ENCODE measurements around the gene SWSAP1.
"Not testable (repeated sequence)": the region's sequence is repeated elsewhere in the genome, so short reads cannot be mapped to it uniquely, and the experiment has no call there.

The SWSAP1 gene

DNA sequence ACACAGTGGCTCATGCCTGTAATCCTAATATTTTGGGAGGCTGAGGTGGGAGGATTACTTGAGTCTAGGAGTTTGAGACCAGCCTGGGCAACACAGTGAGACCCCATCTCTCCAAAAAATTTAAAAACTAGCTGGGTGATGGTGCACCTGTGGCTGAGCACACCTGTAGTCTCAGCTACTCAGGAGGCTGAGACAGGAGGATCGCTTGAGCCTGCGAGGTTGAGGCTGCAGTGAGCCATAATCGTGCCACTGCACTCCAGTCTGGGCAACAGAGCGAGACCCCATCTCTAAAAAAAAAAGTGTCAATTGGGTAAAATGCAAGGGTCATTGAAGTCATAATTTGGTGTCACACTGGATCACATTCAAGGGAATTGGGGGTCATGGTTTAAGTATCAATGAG is 20.4 kb upstream of the SWSAP1 start:
- DNase-seq: not testable (repeated sequence)

DNA sequence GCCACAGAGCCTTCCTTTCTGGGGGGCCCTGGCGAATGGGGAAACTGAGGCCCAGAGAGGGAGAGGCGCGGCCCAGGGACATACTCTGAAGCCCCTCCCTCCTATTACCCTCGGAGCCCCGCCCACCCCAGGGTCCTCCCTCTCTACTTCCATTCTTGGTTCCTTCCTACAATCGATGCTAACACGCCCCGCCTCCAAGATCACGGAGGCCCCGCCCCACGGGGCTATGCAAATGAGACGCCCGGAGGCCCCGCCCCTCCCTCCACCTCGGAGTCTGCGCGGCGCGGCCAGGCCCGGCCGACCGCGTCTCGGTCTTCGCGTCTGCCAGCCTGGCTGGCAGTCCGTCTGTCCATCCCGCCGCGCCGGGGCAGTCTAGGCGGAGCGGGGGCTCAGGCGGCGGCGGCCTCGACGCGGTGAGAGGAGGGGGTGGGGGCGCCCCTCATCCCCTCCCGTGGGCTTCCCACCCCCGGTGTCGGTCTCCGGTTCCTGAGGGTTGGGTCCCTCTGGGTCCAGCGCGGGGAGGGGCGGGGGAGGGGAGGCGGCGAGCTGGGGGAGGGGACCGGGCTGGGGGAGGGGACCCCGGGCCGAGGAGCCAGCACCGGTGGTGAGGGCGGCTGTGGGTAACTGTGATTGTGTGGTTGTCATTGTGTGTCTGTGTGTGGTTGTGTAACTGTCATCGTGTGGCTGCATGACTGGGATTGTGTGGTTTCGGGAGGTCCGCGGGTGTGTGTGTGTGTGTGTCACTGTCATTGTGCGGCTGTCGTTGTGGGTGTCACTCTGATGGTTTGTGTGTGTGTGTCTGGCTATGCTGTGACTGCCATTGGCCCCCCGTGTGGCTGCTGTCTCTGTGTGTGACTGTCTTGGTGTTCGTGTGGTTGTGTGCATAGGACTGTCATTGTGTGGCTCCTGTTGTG is 19.0 kb upstream of the SWSAP1 start, which contains the start of gene PLPPR2:
Gene PLPPR2 (plus strand): TSS at position 273 of the 914 bp plus-strand sequence. CDS start 2,242 bp downstream, outside the sequence.
- DNase-seq: peak; percentile 18 to 95 (median 84)

DNA sequence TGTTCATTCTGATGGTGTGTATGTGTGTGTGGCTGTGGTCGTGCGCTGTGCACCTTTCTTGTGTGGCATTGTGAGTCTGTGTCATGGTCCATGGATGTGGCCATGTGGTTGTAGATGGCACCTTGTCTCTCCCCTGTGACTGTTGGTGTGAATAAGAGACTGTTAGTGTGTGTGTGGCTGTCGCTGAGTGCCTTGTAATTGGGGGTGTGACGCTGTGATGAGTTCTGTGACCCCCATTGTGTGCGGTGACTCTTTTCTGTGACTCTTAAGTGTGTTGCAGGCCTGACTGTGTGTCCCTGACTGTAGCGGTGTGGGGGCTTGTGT is 18.4 kb upstream of the SWSAP1 start:
- peak in 1 of 58 donors; percentile 13 for DNase-seq

DNA sequence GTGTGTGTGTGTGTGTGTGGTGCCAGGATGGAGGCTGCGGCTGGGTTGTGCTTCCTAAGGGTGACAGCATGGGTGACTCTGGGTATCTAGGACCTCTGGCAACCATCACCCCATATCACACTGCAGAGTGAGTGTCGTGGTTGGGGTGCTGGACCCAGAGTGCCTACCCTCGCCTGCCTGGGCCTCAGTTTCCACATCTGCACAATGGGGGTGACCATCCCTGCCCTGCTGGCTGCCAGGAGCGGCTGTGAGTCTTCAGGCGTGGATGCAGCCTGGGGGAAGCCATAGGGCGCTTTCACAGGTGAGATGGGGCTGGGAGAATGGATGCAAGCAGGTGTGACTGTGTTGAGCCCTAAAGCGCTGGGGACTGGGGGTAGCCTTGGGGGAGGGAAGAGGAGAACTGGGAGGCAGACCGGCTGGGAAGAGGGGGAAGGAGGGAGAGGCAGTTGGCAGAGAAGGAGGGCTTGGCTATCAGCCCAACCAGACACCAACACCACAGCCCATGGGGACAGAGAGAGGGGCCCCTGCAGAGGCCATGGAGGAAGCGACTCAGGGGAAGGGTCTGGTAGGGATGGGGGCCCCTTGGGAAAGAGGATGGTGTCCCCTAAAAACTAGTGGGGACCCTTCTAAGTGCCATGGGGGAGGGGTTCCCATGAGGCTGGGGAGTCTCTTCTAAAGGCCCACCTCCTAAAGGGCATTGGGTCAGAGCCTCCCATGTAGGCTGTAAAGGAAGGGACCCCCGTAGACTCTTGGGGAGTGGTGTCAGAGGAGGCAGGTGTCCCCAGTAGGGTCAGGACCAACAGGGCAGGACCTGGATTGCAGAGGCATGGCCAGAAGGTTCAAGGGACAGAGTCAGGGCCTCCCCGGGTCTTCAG is 17.6 kb upstream of the SWSAP1 start:
- no peak for DNase-seq

DNA sequence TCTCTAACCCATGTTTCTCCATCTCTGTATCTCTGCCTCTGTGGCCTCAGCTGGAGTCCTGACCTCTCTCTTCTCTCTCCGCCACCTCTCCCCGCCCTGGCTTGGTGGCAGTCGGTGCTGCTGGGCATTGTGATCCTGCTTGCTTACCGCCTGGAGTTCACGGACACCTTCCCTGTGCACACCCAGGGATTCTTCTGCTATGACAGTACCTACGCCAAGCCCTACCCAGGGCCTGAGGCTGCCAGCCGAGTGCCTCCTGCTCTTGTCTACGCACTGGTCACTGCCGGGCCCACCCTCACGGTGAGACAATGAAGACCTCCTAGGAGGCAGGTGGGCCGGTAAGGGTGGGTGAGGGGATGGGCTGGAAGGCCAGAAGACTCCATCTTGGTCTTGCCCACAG is 15.0 kb upstream of the SWSAP1 start:
- no peak for DNase-seq

DNA sequence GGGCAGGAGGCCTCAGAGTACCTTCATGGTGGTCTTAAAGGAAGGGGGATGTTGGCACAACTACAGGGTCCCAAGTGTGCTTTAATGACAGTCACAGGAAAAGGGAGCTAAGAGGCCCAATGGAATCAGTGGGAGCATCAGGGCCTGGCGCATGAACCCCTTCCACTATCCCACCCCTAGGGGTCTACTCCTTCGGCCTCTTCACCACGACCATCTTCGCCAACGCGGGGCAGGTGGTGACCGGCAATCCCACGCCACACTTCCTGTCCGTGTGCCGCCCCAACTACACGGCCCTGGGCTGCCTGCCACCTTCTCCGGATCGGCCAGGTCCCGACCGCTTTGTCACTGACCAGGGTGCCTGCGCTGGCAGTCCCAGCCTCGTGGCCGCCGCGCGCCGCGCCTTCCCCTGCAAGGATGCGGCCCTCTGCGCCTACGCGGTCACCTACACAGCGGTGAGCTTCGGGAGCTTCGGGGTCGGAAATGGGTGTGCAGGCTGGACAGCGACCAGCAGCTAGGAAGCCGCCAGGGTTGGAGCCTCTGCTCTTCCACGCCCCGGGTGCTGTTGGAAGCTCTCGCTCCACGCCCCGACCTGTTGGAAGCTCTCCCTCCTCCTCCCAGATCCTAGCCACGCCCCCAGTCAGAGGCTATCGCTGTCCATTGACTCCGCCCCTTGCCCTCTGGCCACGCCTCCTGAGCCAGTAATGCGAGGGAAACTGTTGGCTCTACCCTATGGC is 13.3 kb upstream of the SWSAP1 start:
- DNase-seq: peak in 1 of 58 donors; percentile 33

DNA sequence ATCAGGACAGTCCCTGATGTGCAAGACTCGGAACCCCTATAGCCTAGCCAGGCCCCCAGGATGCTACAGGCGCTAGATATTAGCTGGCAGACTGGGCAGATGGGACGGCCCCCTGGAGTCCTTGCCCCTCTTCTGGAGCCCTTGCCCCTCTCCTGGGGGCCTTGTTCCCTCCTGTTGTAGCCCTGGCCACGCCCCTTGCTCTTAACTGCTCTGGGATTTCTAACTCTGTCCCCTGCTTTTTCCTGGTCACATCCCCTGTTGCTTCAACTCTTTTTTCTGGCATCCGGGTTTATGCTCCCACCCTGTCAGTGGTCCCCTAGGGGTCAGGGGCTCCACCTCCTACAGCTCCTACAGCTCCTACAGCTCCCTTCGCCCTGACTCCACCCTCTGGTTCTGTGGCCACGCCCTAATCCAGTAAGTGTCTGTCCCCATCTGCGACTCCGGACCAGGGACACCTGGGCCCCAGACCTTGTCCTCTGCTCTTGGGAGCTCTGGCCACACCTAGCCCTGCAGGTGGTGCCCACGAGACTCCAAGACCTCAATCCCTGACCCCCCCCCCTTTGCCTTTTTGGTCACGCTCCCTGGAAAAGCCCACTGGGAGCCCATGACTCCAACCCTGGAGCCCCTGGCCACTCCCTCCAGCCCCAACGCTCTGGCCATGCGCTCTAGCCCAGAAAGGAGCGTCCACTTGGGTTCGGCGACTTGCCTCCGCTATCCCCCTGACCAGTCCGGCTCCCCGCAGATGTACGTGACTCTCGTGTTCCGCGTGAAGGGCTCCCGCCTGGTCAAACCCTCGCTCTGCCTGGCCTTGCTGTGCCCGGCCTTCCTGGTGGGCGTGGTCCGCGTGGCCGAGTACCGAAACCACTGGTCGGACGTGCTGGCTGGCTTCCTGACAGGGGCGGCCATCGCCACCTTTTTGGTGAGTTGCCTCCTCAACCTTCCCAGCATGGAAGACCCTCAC is 12.4 kb upstream of the SWSAP1 start:
- DNase-seq: no peak

DNA sequence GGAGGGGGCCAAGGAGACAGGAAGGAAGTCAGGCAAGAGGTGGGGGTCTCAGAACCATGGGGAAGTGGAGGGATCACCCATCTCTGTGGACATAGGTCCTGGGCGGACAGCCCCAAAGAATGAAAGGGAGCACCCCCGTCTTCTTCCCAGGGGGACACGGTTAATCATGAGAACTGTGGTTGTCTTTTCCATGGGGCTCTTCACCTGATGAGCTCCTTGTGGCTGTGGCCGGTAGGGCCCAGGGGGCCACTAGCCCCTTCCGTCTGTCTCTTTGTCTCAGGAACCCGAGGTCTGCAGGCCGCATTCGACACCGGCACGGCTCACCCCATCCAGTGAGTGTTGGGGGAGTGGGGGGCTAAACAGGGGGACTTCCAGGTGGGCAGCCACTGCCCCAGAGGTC is 10.6 kb upstream of the SWSAP1 start:
- DNase-seq: no peak

DNA sequence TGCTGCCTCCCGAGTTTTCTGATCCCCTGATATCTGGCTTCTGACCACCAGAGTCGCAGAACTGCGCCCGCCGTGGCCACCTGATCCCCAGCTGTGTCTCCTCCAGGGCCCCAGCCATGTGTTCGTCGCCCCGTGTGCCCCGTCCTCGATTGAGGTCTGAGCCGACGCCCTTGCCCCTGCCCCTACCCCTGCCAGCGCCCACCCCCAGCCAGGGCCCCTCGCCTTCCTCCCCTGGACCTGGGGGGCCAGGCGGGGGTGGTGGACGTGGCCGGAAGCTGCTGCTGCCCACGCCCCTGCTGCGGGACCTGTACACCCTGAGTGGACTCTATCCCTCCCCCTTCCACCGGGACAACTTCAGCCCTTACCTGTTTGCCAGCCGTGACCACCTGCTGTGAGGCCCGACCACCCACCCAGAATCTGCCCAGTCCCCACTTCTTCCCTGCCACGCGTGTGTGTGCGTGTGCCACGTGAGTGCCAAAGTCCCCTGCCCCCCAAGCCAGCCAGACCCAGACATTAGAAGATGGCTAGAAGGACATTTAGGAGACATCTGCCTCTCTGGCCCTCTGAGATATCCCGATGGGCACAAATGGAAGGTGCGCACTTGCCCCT is 10.1 kb upstream of the SWSAP1 start:
- DNase-seq: no peak

DNA sequence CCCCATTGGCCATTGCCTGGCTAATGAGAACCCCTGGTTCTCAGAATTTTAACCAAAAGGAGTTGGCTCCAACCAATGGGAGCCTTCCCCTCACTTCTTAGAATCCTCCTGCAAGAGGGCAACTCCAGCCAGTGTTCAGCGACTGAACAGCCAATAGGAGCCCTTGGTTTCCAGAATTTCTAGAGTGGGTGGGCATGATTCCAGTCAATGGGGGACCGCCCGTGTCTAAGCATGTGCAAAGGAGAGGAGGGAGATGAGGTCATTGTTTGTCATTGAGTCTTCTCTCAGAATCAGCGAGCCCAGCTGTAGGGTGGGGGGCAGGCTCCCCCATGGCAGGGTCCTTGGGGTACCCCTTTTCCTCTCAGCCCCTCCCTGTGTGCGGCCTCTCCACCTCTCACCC is 9.5 kb upstream of the SWSAP1 start:
- DNase-seq: peak in 26 of 58 donors; percentile 3 to 67 (median 30)

DNA sequence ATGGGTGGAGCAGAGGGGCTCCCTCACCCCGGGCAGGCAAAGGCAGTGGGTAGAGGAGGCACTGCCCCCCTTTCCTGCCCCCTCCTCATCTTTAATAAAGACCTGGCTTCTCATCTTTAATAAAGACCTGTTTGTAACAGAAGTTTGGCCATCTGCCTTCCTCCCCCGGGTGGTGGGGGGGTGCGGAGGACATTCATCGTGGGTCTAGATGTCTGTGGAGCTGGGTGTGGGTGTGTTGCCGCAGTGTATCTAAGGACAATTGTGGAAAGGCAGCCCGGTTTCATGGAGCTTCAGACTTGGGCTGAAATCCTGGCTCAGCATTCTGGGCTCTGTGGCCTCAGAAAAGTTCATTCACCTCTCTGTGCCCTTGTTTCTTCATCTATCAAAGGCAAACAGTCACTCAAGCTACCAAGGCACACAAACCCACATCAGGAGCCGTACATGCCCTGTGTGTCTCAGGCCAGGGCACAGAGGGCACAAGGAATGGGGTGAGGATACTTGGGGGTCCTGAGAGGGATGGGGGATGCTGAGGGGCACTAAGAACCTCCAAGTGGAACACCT is 8.8 kb upstream of the SWSAP1 start:
- DNase-seq: peak in 15 of 58 donors; percentile 7 to 59 (median 27)

DNA sequence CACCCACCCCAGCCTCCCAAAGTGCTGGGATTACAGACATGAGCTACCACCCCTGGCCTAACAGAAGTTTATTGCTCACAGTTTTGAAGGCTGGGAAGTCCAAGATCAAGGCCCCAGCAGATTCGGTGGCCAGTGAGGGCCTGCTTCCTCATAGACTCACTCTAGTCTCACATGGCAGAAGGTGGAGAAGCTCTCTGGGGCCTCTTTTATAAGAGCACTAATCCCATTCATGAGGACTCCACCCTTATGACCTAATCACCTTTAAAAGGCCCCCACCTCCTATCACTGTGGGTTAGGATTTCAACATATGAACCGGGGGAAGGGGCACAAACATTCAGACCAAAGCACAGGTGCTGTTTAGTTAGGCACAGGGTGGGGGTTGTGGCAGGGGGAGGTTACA is 6.9 kb upstream of the SWSAP1 start:
- DNase-seq: no peak

DNA sequence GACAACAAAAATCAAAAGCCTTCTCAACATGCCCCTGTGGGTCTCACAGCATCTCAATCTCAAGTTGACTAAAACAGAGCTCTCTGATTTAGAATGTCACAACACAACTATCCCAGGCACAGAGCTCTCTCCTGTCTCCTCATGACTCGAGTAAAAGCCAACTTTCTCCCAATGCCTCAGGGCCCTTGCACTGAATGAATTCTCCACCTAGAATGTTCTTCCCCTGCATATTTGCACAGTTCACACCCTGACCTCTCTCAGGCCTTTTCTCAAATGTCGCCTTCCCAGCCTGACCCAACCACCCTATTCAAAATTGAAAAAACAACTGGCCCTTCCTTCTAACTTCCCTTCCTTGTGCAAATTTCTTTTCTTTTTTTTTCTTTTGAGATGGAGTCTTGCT is 3.7 kb upstream of the SWSAP1 start:
- DNase-seq: no peak

DNA sequence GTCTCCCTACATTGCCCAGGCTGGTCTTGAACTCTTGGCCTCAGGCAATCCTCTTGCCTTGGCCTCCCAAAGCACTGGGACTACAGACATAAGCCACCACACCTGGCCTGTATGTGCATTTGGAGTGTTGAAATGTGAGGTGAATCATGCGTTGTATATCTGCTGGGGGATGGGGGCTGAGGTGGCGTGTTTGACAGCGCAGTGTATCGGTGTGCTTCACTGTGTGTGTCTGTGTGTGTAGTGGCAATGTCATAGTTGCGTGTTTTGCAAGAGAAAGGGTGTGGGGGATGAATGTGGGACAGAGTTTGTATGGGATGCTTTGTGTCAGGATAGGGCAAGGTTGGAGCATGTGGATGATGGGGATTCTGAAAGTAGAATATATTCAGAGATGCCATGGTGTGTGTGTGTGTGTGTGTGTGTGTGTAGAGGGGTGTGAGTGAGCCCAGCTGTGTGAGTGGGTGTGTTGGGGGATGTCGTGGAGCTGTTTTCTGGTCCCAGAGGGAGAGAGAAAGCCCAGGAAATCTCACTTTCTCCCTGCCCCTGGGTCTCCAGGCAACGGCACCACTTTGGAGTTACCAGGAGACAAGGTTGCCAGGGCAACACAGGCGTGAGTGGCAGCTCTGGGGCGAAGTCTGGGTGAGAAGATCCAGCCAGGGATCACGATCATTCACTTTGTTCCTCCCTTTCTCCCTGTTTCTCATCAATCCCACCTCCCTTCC is 1.1 kb upstream of the SWSAP1 start:
- peak in 56 of 58 donors; percentile 12 to 89 (median 64) for DNase-seq

DNA sequence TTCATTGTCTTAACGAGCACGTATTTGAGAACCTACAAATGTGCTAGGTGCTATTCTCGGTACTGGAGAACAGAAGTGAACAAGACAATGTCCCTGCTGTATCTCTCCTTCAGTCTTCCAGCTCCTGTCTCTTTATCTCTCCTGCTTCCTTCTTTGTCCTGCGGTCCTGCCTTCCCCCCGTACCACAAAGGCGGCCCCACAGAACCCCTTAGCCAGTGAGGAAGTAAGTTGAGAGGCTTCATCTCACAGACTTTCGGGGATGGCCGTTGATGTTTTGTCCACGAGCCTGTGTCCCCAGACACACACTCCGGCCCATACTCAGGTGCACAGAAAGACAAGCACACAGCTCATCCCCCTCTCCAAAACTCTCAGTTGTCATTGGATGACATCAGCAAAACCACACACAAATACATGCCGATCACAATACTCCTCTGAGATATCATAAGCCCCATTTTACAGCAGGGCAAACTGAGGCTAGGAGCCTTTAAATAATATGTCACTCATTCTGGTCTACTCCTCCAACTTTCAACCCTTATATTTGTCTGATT is 507 bp upstream of the SWSAP1 start:
- peak in 8 of 58 donors; percentile 9 to 81 (median 40) for DNase-seq

DNA sequence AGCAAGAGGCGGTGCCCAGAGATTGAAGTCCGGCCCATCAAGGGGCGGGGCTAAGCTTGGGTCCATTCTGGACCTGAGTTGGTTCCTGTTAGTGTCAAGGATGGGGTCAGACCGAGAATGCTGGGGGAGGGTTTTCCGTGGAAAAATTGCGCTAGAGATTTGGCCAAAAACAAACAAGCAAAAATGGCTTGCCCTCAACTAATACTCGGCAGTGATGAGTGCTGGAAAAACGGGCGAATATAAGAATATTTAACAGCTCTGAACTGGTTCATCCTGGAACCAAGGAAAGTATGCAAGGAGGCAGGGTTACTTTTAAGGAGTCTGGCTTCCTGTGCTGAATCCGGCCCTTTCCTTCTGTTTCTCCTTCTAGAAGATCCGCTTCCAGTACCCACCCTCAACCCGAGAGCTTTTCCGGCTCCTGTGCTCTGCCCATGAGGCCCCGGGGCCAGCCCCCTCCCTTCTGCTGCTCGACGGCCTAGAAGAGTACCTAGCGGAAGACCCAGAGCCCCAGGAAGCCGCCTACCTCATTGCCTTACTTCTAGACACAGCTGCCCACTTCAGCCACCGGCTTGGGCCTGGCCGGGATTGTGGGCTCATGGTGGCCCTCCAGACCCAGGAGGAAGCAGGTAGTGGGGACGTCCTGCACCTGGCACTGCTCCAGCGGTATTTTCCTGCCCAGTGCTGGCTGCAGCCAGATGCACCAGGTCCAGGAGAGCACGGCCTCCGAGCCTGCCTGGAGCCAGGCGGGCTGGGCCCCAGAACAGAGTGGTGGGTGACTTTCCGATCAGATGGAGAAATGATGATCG is 880 bp downstream of the SWSAP1 start:
- DNase-seq: peak in 32 of 58 donors; percentile 7 to 50 (median 34)

DNA sequence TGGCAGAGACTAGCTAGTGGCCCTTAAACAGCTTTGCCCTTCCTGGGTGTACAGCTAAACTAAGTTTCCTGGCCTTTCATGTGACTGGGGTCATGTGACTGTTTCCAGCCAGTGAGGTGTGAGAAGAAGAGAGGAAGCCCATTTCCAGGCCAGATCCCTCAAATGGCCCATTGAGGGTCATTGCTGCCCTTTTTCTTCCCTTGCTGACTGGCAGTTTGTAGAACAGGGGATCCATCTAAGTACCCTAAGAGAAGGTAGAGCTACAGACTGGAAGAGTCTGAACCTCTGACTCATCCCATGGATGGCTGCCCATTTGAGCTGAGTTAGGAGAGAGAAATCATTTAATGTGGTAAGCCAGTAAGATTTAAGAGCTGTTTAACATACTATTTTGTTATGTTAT is 2.8 kb downstream of the SWSAP1 start:
- peak in 15 of 58 donors; percentile 2 to 50 (median 10) for DNase-seq

All from anterior cingulate cortex (tissue), 58 donors.